Body of pancreas (tissue), 4 donors: Measurements from ENCODE around the gene PTH.

Experiments
- CTCF ChIP-seq, 7 experiments: fragments of 450-650 bp in 4 of 7; fragments of 200-600 bp in 3 of 7; sonication (generic) in 3 of 7; IDR thresholded peaks; one replicate each; pipeline ENCODE4 v1.5.1; 2016 to 2019; ENCODE audit warnings: antibody characterized with exemption in 7 of 7
- POLR2A ChIP-seq, 3 donors: fragments of 450-650 bp; IDR thresholded peaks; one replicate each; pipeline ENCODE4 v1.6.1; 2016; ENCODE audit warnings: antibody characterized with exemption in 3 of 3, mild to moderate bottlenecking in 2 of 3

- TF ChIP-seq CTCF (IDR thresholded peaks at IDR 0.05): no peak
- no peak for TF ChIP-seq POLR2A (IDR thresholded peaks at IDR 0.05)
Observed at GRCh38 chr11:13479688-13480087, 16.1 kb downstream of the PTH start.
